Measurements from ENCODE around the gene SLC7A14. TPM values are rescaled to one million over a fixed set of nuclear protein-coding genes. Genes with fewer than 3 reads are reported as not detected.

SLC7A14 gene
- total and polyA plus RNA-seq, 2 of the 13 experiments (the other 11 are each of a cell fraction or from before 2014, with no cell fraction given) = not detected

DNA sequence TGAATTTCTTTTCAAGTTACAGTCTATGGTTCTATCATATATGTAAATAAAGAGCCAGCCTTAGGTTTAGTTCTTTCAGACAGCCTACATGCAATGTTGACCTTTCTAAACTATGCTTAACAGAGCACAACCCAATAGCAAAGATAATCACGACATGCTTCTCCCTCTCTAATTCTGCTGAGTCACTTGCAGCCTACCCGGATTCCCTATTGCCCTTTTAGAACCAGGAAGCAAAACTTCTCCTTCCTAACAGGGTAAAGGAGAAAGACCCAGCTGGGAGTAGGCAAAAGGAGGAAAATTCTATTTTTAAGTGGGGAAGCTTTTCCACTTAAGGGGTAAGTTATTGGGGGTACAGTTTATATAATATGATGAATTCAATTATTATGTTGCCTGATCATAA is 79.3 kb downstream of the SLC7A14 start (continued):
- TF ChIP-seq NBN (conservative IDR thresholded peaks at IDR 0.05) (no peak), POLR2AphosphoS2 (IDR thresholded peaks at IDR 0.05; ENCODE audit: low read depth, low read length) (no peak), NR2F1 (CRISPR knock-in tag; IDR thresholded peaks at IDR 0.05) (no peak), ATF7-NPFF (CRISPR knock-in tag; IDR thresholded peaks at IDR 0.05; ENCODE audit: low read depth) (no peak), U2AF2 (IDR thresholded peaks at IDR 0.05; ENCODE audit: low read depth, low read length) (no peak), ZNF101 (CRISPR knock-in tag; IDR thresholded peaks at IDR 0.05; ENCODE audit: borderline replicate concordance, low read depth) (no peak), NFE2 (CRISPR knock-in tag; IDR thresholded peaks at IDR 0.05) (peak; percentile 94), ZNF589 (CRISPR knock-in tag; conservative IDR thresholded peaks at IDR 0.05) (no peak), MIXL1 (CRISPR knock-in tag; IDR thresholded peaks at IDR 0.05) (no peak), ZNF567 (CRISPR knock-in tag; IDR thresholded peaks at IDR 0.05; ENCODE audit: borderline replicate concordance) (no peak)
- TF ChIP-seq, protein P1, sequence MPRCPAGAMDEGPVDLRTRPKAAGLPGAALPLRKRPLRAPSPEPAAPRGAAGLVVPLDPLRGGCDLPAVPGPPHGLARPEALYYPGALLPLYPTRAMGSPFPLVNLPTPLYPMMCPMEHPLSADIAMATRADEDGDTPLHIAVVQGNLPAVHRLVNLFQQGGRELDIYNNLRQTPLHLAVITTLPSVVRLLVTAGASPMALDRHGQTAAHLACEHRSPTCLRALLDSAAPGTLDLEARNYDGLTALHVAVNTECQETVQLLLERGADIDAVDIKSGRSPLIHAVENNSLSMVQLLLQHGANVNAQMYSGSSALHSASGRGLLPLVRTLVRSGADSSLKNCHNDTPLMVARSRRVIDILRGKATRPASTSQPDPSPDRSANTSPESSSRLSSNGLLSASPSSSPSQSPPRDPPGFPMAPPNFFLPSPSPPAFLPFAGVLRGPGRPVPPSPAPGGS (CRISPR knock-in tag; IDR thresholded peaks at IDR 0.05) = no peak
- TF ChIP-seq, protein P2, sequence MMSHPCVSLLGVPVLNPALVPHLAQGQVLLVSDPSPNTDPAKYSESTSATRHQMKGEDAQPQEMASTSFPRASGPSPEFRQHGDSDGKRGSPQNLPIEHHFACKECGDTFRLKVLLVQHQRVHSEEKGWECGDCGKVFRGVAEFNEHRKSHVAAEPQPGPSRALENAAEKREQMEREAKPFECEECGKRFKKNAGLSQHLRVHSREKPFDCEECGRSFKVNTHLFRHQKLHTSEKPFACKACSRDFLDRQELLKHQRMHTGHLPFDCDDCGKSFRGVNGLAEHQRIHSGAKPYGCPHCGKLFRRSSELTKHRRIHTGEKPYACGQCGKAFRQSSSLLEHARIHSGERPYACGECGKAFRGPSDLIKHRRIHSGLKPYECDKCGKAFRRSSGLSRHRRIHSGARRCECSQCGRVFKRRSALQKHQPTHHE (CRISPR knock-in tag; IDR thresholded peaks at IDR 0.05; ENCODE audit: borderline replicate concordance) = no peak

DNA sequence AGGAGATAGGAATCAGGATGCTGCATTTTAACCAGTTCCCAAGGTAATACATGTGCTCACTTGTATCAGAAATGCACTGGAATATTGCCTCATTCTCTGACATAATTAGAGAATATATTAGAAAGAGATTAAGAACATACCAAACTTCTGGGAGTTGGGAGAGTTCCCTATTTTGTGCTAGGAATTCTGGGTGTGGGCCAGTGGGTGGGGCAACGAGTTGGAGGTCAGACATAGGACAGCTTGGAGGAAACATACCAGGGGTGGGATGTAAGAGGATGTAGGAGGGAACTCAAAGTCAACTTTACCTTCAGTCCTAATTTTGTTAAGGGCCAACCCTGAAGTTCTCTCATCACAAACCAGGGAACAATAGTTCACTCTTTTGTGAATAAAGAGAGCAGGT is 83.6 kb downstream of the SLC7A14 start:
- 0% methylated on average over 1 of the region's 1 CpG for WGBS (ENCODE audit: low lambda C conversion rate)
- DNase-seq (ENCODE audit: low spot score) = no peak
- Histone ChIP-seq H3K27ac (ENCODE audit: extremely low read length, insufficient read depth, low read length) (no peak overlapping the region), H3K27me3 (ENCODE audit: control insufficient read depth in 1 of 2, insufficient read depth in 2 of 2, low read length in 2 of 2) (no peaks in the 10 kb centered on the region), H3K4me2 (ENCODE audit: low read depth, low read length) (no peak overlapping the region), H4K20me1 (ENCODE audit: insufficient read depth, low read length) (no peaks in the 10 kb centered on the region), H3K4me3 (replicated peaks in 1 of 3; ENCODE audit: insufficient read depth in 1 of 3, low read depth in 2 of 3, low read length in 3 of 3) (no peak overlapping the region), H3K9me3 (ENCODE audit: low read length) (no peaks in the 10 kb centered on the region), H3K36me3 (replicated peaks in 1 of 2; ENCODE audit: control insufficient read depth in 1 of 2, insufficient read depth in 2 of 2, low read length in 2 of 2) (no peaks in the 10 kb centered on the region), H3K79me2 (ENCODE audit: insufficient read depth, low read length) (no peaks in the 10 kb centered on the region), H2AFZ (ENCODE audit: low read length) (no peak overlapping the region), H3K9ac (ENCODE audit: insufficient read depth, low read depth, low read length) (no peak overlapping the region), H3K4me1 (ENCODE audit: insufficient read depth, low read length) (peaks cover 35% of the 10 kb centered on the region)
- POLR2A ChIA-PET = no interaction called here
- in situ Hi-C loops (cut with HindIII; ENCODE audit: extremely low pct_ligation_motif_present, low pct_unique_long_range_greater_than_20kb) = no loop called here
- BruUV-seq (replicated peaks) = no TSS peak
- CTCF ChIA-PET (ENCODE audit: low intra/inter-chr PET ratio, low total read pairs) = no interaction called here
- no peak for ATAC-seq
- FAIRE-seq = no peak
- intact Hi-C loops (cut with micrococcal nuclease; ENCODE audit: unreplicated experiment) = no loop called here
- TF ChIP-seq ZNF33A (CRISPR knock-in tag; IDR thresholded peaks at IDR 0.05; ENCODE audit: borderline replicate concordance) = no peak
- no peak for TF ChIP-seq U2AF2 (IDR thresholded peaks at IDR 0.05; ENCODE audit: low read depth, low read length)
- no peak for TF ChIP-seq TRIM24 (CRISPR knock-in tag; IDR thresholded peaks at IDR 0.05)
- TF ChIP-seq, protein P3, sequence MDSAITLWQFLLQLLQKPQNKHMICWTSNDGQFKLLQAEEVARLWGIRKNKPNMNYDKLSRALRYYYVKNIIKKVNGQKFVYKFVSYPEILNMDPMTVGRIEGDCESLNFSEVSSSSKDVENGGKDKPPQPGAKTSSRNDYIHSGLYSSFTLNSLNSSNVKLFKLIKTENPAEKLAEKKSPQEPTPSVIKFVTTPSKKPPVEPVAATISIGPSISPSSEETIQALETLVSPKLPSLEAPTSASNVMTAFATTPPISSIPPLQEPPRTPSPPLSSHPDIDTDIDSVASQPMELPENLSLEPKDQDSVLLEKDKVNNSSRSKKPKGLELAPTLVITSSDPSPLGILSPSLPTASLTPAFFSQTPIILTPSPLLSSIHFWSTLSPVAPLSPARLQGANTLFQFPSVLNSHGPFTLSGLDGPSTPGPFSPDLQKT (CRISPR knock-in tag; IDR thresholded peaks at IDR 0.05; ENCODE audit: borderline replicate concordance) = no peak
- no peak for TF ChIP-seq ZNF816 (CRISPR knock-in tag; IDR thresholded peaks at IDR 0.05; ENCODE audit: borderline replicate concordance)
- no peak for TF ChIP-seq ARHGAP35 (CRISPR knock-in tag; IDR thresholded peaks at IDR 0.05; ENCODE audit: borderline replicate concordance)
- no peak for TF ChIP-seq DNMT3B (CRISPR knock-in tag; conservative IDR thresholded peaks at IDR 0.05)
- TF ChIP-seq ZNF605 (CRISPR knock-in tag; IDR thresholded peaks at IDR 0.05) = no peak
- TF ChIP-seq SNAI1 (CRISPR knock-in tag; IDR thresholded peaks at IDR 0.05; ENCODE audit: borderline replicate concordance) = no peak
- TF ChIP-seq, protein P1 (CRISPR knock-in tag; IDR thresholded peaks at IDR 0.05) = no peak
- TF ChIP-seq AHR (CRISPR knock-in tag; IDR thresholded peaks at IDR 0.05) = no peak
